ENCODE results near the gene LMLN. TPM values are rescaled to one million over a fixed set of nuclear protein-coding genes. Genes with fewer than 3 reads are reported as not detected.

LMLN gene
- total and polyA plus RNA-seq, 4 experiments from 2014 or later, result 1.9 to 6.5 (median 4.4) TPM

GRCh38 chr3:198026620-198027019 is 66.6 kb downstream of the LMLN start:
- no peak overlapping the region for H3K4me3 ChIP-seq (ENCODE audit: low read length in 2 of 2)
- no peak overlapping the region for H3K27ac Mint-ChIP-seq
- peaks cover 15 to 30% of the 10 kb centered on the region in 2 donors for H3K36me3 Mint-ChIP-seq
- DNase-seq, result no peak
- no peaks in the 10 kb centered on the region for H3K4me1 ChIP-seq (ENCODE audit: insufficient read depth, low read length)
- H3K27me3 ChIP-seq (ENCODE audit: insufficient read depth, low read length), result no peaks in the 10 kb centered on the region
- no peaks in the 10 kb centered on the region for H3K9me3 Mint-ChIP-seq
- CTCF ChIA-PET (ENCODE audit: partially characterized antibody), result no interaction called here
- no peak overlapping the region for H3K4me3 Mint-ChIP-seq
- intact Hi-C loops (cut with micrococcal nuclease), result no loop called here
- H3K4me1 Mint-ChIP-seq, result no peaks in the 10 kb centered on the region
- no peaks in the 10 kb centered on the region for H3K27me3 Mint-ChIP-seq
- POLR2A ChIA-PET (ENCODE audit: partially characterized antibody), result no interaction called here
- H3K36me3 ChIP-seq (ENCODE audit: insufficient read depth, low read length), result no peaks in the 10 kb centered on the region
- no peaks in the 10 kb centered on the region for H3K9me3 ChIP-seq (ENCODE audit: control insufficient read depth in 1 of 2, low read length in 2 of 2)
- H3K27ac ChIP-seq (ENCODE audit: low read depth, low read length), result no peak overlapping the region

- H3K36me3 Mint-ChIP-seq, result peaks cover 14 to 25% of the 10 kb centered on the region in 2 donors
- no peaks in the 10 kb centered on the region for H3K4me1 ChIP-seq (ENCODE audit: insufficient read depth, low read length)
- H3K4me3 Mint-ChIP-seq, result no peak overlapping the region
- no peak overlapping the region for H3K27ac Mint-ChIP-seq
- no peaks in the 10 kb centered on the region for H3K27me3 ChIP-seq (ENCODE audit: insufficient read depth, low read length)
- H3K4me3 ChIP-seq (ENCODE audit: low read length in 2 of 2), result no peak overlapping the region
- no peaks in the 10 kb centered on the region for H3K9me3 Mint-ChIP-seq
- H3K4me1 Mint-ChIP-seq, result no peaks in the 10 kb centered on the region
- H3K9me3 ChIP-seq (ENCODE audit: control insufficient read depth in 1 of 2, low read length in 2 of 2), result no peaks in the 10 kb centered on the region
- H3K36me3 ChIP-seq (ENCODE audit: insufficient read depth, low read length), result no peaks in the 10 kb centered on the region
- no peaks in the 10 kb centered on the region for H3K27me3 Mint-ChIP-seq
- POLR2A ChIA-PET (ENCODE audit: partially characterized antibody), result no interaction called here
- CTCF ChIA-PET (ENCODE audit: partially characterized antibody), result no interaction called here
- DNase-seq, result no peak
- intact Hi-C loops (cut with micrococcal nuclease), result no loop called here
- no peak overlapping the region for H3K27ac ChIP-seq (ENCODE audit: low read depth, low read length)
Measured at GRCh38 chr3:198027045-198027798, 67.2 kb downstream of the LMLN start.

GRCh38 chr3:198027799-198028390 is 67.9 kb downstream of the LMLN start:
- no peaks in the 10 kb centered on the region for H3K4me1 Mint-ChIP-seq
- peaks cover 11 to 27% of the 10 kb centered on the region in 2 donors for H3K36me3 Mint-ChIP-seq
- no peaks in the 10 kb centered on the region for H3K9me3 Mint-ChIP-seq
- Histone ChIP-seq H3K4me3 (ENCODE audit: low read length in 2 of 2) (no peak overlapping the region), H3K4me1 (ENCODE audit: insufficient read depth, low read length) (no peaks in the 10 kb centered on the region), H3K36me3 (ENCODE audit: insufficient read depth, low read length) (no peaks in the 10 kb centered on the region), H3K27ac (ENCODE audit: low read depth, low read length) (no peak overlapping the region), H3K9me3 (ENCODE audit: control insufficient read depth in 1 of 2, low read length in 2 of 2) (no peaks in the 10 kb centered on the region), H3K27me3 (ENCODE audit: insufficient read depth, low read length) (no peaks in the 10 kb centered on the region)
- H3K4me3 Mint-ChIP-seq, result no peak overlapping the region
- intact Hi-C loops (cut with micrococcal nuclease), result no loop called here
- no peak overlapping the region for H3K27ac Mint-ChIP-seq
- no peak for DNase-seq
- POLR2A ChIA-PET (ENCODE audit: partially characterized antibody), result no interaction called here
- CTCF ChIA-PET (ENCODE audit: partially characterized antibody), result no interaction called here
- no peaks in the 10 kb centered on the region for H3K27me3 Mint-ChIP-seq

- Histone ChIP-seq H3K27ac (ENCODE audit: low read depth, low read length) (no peak overlapping the region), H3K27me3 (ENCODE audit: insufficient read depth, low read length) (no peaks in the 10 kb centered on the region), H3K4me3 (ENCODE audit: low read length in 2 of 2) (no peak overlapping the region), H3K4me1 (ENCODE audit: insufficient read depth, low read length) (no peaks in the 10 kb centered on the region), H3K36me3 (ENCODE audit: insufficient read depth, low read length) (no peaks in the 10 kb centered on the region), H3K9me3 (ENCODE audit: control insufficient read depth in 1 of 2, low read length in 2 of 2) (no peaks in the 10 kb centered on the region)
- Mint-ChIP-seq H3K27me3 (no peaks in the 10 kb centered on the region), H3K27ac (no peak overlapping the region), H3K4me1 (no peaks in the 10 kb centered on the region), H3K4me3 (no peak overlapping the region), H3K9me3 (no peaks in the 10 kb centered on the region), H3K36me3 (peaks cover 11 to 30% of the 10 kb centered on the region in 2 donors)
- intact Hi-C loops (cut with micrococcal nuclease), result no loop called here
- CTCF ChIA-PET (ENCODE audit: partially characterized antibody), result no interaction called here
- no peak for DNase-seq
- POLR2A ChIA-PET (ENCODE audit: partially characterized antibody), result no interaction called here
Measured at GRCh38 chr3:198028718-198029117, 68.7 kb downstream of the LMLN start.

- Mint-ChIP-seq H3K4me3 (no peak overlapping the region), H3K36me3 (peaks cover 11 to 28% of the 10 kb centered on the region in 2 donors), H3K27ac (no peak overlapping the region), H3K9me3 (no peaks in the 10 kb centered on the region), H3K4me1 (no peaks in the 10 kb centered on the region), H3K27me3 (no peaks in the 10 kb centered on the region)
- no peaks in the 10 kb centered on the region for H3K36me3 ChIP-seq (ENCODE audit: insufficient read depth, low read length)
- ChIA-PET POLR2A (ENCODE audit: partially characterized antibody) (no interaction called here), CTCF (ENCODE audit: partially characterized antibody) (no interaction called here)
- DNase-seq, result no peak
- H3K27ac ChIP-seq (ENCODE audit: low read depth, low read length), result no peak overlapping the region
- no peaks in the 10 kb centered on the region for H3K4me1 ChIP-seq (ENCODE audit: insufficient read depth, low read length)
- H3K4me3 ChIP-seq (ENCODE audit: low read length in 2 of 2), result no peak overlapping the region
- H3K9me3 ChIP-seq (ENCODE audit: control insufficient read depth in 1 of 2, low read length in 2 of 2), result no peaks in the 10 kb centered on the region
- intact Hi-C loops (cut with micrococcal nuclease), result no loop called here
- no peaks in the 10 kb centered on the region for H3K27me3 ChIP-seq (ENCODE audit: insufficient read depth, low read length)
Measured at GRCh38 chr3:198030125-198030524, 70.1 kb downstream of the LMLN start.

GRCh38 chr3:198030726-198031125 is 70.7 kb downstream of the LMLN start:
- intact Hi-C loops (cut with micrococcal nuclease), result no loop called here

GRCh38 chr3:198032039-198032936 is 72.3 kb downstream of the LMLN start:
- Histone ChIP-seq H3K36me3 (ENCODE audit: insufficient read depth, low read length) (no peaks in the 10 kb centered on the region), H3K9me3 (ENCODE audit: control insufficient read depth in 1 of 2, low read length in 2 of 2) (no peaks in the 10 kb centered on the region), H3K27ac (ENCODE audit: low read depth, low read length) (no peak overlapping the region), H3K27me3 (ENCODE audit: insufficient read depth, low read length) (no peaks in the 10 kb centered on the region), H3K4me3 (ENCODE audit: low read length in 2 of 2) (no peak overlapping the region), H3K4me1 (ENCODE audit: insufficient read depth, low read length) (no peaks in the 10 kb centered on the region)
- Mint-ChIP-seq H3K27ac (no peak overlapping the region), H3K36me3 (peaks cover 6 to 28% of the 10 kb centered on the region in 2 donors), H3K4me1 (no peaks in the 10 kb centered on the region), H3K9me3 (no peaks in the 10 kb centered on the region), H3K4me3 (no peak overlapping the region), H3K27me3 (no peaks in the 10 kb centered on the region)
- intact Hi-C loops (cut with micrococcal nuclease), result no loop called here
- ChIA-PET POLR2A (ENCODE audit: partially characterized antibody) (no interaction called here), CTCF (ENCODE audit: partially characterized antibody) (interaction anchor here (0.6 to 1.5 kb wide), 2 partner anchors 8 to 18 kb away, joined by 3 to 4 read pairs; no protein-coding TSS in a partner anchor)
- DNase-seq, result no peak

More at GRCh38 chr3:198030726-198031125, 70.7 kb downstream of the LMLN start:
- peaks cover 11 to 28% of the 10 kb centered on the region in 2 donors for H3K36me3 Mint-ChIP-seq
- H3K27me3 Mint-ChIP-seq, result no peaks in the 10 kb centered on the region
- CTCF ChIA-PET (ENCODE audit: partially characterized antibody), result no interaction called here
- no peaks in the 10 kb centered on the region for H3K4me1 ChIP-seq (ENCODE audit: insufficient read depth, low read length)
- no peak overlapping the region for H3K4me3 ChIP-seq (ENCODE audit: low read length in 2 of 2)
- no peak overlapping the region for H3K4me3 Mint-ChIP-seq
- H3K27ac ChIP-seq (ENCODE audit: low read depth, low read length), result no peak overlapping the region
- H3K9me3 Mint-ChIP-seq, result no peaks in the 10 kb centered on the region
- POLR2A ChIA-PET (ENCODE audit: partially characterized antibody), result no interaction called here
- H3K9me3 ChIP-seq (ENCODE audit: control insufficient read depth in 1 of 2, low read length in 2 of 2), result no peaks in the 10 kb centered on the region
- H3K27me3 ChIP-seq (ENCODE audit: insufficient read depth, low read length), result no peaks in the 10 kb centered on the region
- no peak overlapping the region for H3K27ac Mint-ChIP-seq
- no peaks in the 10 kb centered on the region for H3K4me1 Mint-ChIP-seq
- no peak for DNase-seq
- no peaks in the 10 kb centered on the region for H3K36me3 ChIP-seq (ENCODE audit: insufficient read depth, low read length)
